Measurements from ENCODE around the gene OXER1.

Gene OXER1

GRCh38 chr2:42793334-42794270 lies 29.7 kb upstream of the OXER1 start:
- peaks cover 7% of the 10 kb centered on the region for H3K36me3 ChIP-seq (ENCODE audit: control insufficient read depth, insufficient read depth, low read length)
- H3K27ac ChIP-seq (ENCODE audit: low read depth, low read length, severe bottlenecking), result peak overlapping the region; percentile 89

DNA sequence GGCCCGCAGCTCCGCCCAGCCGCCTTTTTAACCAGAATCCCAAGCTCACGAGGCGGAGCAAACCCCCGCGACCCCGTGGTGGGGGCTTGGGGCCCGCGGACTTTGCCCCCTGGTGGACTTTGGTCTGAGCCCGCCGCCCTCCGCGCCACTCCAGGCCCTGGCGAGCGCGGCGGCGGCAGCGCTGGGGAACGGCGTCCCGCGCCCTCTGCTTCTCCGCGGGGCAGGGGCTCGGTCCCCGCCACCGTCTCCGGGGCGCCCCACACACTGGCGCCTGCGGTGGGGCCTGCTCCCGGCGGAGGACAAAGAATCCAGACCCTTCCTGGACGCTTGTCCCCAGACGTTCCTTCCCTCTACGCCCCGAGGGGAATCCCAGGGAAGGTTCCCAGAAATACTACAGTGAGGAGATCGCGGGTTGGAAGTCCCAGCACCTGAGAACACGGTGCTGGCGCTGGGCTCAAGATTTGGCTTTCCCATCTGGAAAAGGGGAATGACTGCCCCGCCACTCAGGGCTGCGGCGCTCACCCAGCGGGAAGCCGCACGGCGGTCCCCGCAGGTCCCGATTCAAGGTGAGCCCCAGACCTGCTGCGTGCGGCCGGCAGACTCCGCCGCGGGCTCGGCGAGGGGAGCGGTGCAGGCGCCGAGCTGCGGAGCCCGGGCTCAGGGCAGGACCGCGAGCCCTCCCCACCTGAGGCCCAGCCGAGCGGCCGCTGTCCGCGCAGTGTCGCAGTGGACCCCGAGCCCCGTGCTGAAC lies 28.8 kb upstream of the OXER1 start, which contains the start of gene HAAO:
HAAO (minus strand) TSS at position 1 of the 751 bp plus-strand sequence. CDS start 47 bp downstream, outside the sequence.
- Histone ChIP-seq H3K27ac (ENCODE audit: low read depth, low read length, severe bottlenecking) (peak within 1 kb of the TSS; percentile 89), H3K4me3 (ENCODE audit: extremely low read depth, insufficient read depth, low read length, poor library complexity, severe bottlenecking) (peak within 1 kb of the TSS; percentile 60), H3K9me3 (ENCODE audit: control insufficient read depth, low read length) (peaks cover 3% of the 10 kb centered on the region), H3K4me1 (ENCODE audit: control insufficient read depth, insufficient read depth, low read length, poor library complexity, severe bottlenecking) (peaks cover 21% of the 10 kb centered on the region), H3K36me3 (ENCODE audit: control insufficient read depth, insufficient read depth, low read length) (peaks cover 10% of the 10 kb centered on the region)
- WGBS, 2 experiments (ENCODE audit: insufficient coverage in 2 of 2), result 2% methylated on average over 54 to 71 of the region's 75 CpGs

More at GRCh38 chr2:42793334-42794270, 29.7 kb upstream of the OXER1 start:
- WGBS, 2 experiments (ENCODE audit: insufficient coverage in 2 of 2), result 13 to 23% methylated on average over 16 of the region's 22 CpGs
- H3K4me3 ChIP-seq (ENCODE audit: extremely low read depth, insufficient read depth, low read length, poor library complexity, severe bottlenecking), result peak overlapping the region; percentile 60
- peaks cover 3% of the 10 kb centered on the region for H3K9me3 ChIP-seq (ENCODE audit: control insufficient read depth, low read length)
- H3K4me1 ChIP-seq (ENCODE audit: control insufficient read depth, insufficient read depth, low read length, poor library complexity, severe bottlenecking), result peaks cover 21% of the 10 kb centered on the region

DNA sequence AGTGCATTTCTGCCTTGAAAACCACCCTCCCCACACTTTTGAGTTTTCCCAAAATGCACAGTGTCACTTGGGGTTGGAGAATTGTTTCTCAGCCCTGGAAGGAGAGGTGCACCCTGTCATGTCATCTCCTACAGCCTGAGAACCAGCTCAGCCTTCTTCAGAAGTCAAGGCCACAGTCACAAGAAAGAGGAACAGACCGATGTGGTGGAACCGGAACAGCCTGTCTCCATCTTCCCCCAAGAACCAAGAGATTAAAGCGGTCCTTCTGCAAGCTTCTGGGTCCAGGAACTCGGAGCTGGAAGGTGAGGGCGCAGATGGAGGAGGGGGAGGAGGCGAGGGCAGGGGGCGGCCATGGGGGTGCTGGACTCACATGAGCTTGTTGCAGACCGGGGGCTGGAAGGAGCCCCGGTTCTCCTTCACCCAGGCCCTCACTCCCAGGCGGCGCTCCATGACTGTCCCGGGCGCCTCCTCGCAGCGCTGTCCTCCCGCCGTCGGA lies 28.2 kb upstream of the OXER1 start:
- Histone ChIP-seq H3K4me3 (ENCODE audit: extremely low read depth, insufficient read depth, low read length, poor library complexity, severe bottlenecking) (peak overlapping the region; percentile 60), H3K4me1 (ENCODE audit: control insufficient read depth, insufficient read depth, low read length, poor library complexity, severe bottlenecking) (peaks cover 21% of the 10 kb centered on the region), H3K36me3 (ENCODE audit: control insufficient read depth, insufficient read depth, low read length) (peaks cover 13% of the 10 kb centered on the region), H3K9me3 (ENCODE audit: control insufficient read depth, low read length) (peaks cover 3% of the 10 kb centered on the region), H3K27ac (ENCODE audit: low read depth, low read length, severe bottlenecking) (peak overlapping the region; percentile 89)
- 10% methylated on average over 6 of the region's 18 CpGs; no CpG with 5 or more reads in 1 of the 2 experiments for WGBS, 2 experiments (ENCODE audit: insufficient coverage in 2 of 2)

DNA sequence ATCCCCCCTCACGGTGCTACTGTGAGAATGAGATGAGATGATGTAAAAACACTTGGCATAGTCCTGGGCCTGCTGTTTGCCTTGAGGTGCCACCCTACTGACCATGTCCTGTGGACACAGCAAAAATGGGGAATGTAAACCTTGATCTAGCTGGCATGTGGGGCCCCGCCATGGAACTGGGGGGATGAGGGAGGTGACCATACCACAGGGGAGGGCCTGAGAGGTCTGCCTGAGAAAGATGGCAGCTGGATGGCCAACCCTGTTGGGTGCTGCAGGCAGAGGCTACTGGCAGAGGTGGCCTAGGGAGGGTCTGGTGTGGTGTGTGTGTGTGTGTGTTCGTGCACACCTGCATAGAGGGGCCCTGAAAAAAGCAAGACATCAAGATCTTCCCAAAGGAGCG lies 27.7 kb upstream of the OXER1 start:
- Histone ChIP-seq H3K4me1 (ENCODE audit: control insufficient read depth, insufficient read depth, low read length, poor library complexity, severe bottlenecking) (peaks cover 21% of the 10 kb centered on the region), H3K4me3 (ENCODE audit: extremely low read depth, insufficient read depth, low read length, poor library complexity, severe bottlenecking) (peak overlapping the region; percentile 60), H3K27ac (ENCODE audit: low read depth, low read length, severe bottlenecking) (no peak overlapping the region), H3K36me3 (ENCODE audit: control insufficient read depth, insufficient read depth, low read length) (peaks cover 11% of the 10 kb centered on the region), H3K9me3 (ENCODE audit: control insufficient read depth, low read length) (peaks cover 3% of the 10 kb centered on the region)
- 67 to 93% methylated on average over 2 to 3 of the region's 4 CpGs for WGBS, 2 experiments (ENCODE audit: insufficient coverage in 2 of 2)

- 90% methylated on average over 2 of the region's 2 CpGs; no CpG with 5 or more reads in 1 of the 2 experiments for WGBS, 2 experiments (ENCODE audit: insufficient coverage in 2 of 2)
- no peaks in the 10 kb centered on the region for H3K9me3 ChIP-seq (ENCODE audit: control insufficient read depth, low read length)
- H3K27ac ChIP-seq (ENCODE audit: low read depth, low read length, severe bottlenecking), result no peak overlapping the region
- H3K4me1 ChIP-seq (ENCODE audit: control insufficient read depth, insufficient read depth, low read length, poor library complexity, severe bottlenecking), result peaks cover 14% of the 10 kb centered on the region
- H3K4me3 ChIP-seq (ENCODE audit: extremely low read depth, insufficient read depth, low read length, poor library complexity, severe bottlenecking), result no peak overlapping the region
- peaks cover 7% of the 10 kb centered on the region for H3K36me3 ChIP-seq (ENCODE audit: control insufficient read depth, insufficient read depth, low read length)
These were observed 25.8 kb upstream of the OXER1 start for GRCh38 chr2:42789751-42790150.

- WGBS, 2 experiments (ENCODE audit: insufficient coverage in 2 of 2), result 66 to 70% methylated on average over 4 of the region's 4 CpGs
- H3K36me3 ChIP-seq (ENCODE audit: control insufficient read depth, insufficient read depth, low read length), result peaks cover 9% of the 10 kb centered on the region
These were observed 24.9 kb upstream of the OXER1 start for GRCh38 chr2:42788882-42789281.

DNA sequence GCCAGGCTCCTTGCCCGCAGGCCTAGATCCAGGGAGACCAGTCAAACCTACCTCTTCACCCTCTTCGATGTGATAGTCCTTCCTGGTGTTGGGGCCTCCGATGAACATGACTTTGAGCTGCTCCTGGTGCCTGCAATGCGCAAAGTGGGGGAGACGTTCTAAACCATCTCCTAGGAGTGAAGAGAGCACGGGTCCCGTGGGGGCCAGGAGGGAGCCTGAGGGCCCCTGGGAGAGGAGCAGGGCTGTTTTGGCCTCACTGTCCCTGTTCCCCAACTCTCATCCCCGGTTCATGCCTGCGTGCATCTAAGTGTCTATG lies 24.5 kb upstream of the OXER1 start:
- 64 to 69% methylated on average over 7 to 9 of the region's 9 CpGs for WGBS, 2 experiments (ENCODE audit: insufficient coverage in 2 of 2)
- Histone ChIP-seq H3K36me3 (ENCODE audit: control insufficient read depth, insufficient read depth, low read length) (peaks cover 11% of the 10 kb centered on the region), H3K9me3 (ENCODE audit: control insufficient read depth, low read length) (no peaks in the 10 kb centered on the region), H3K4me1 (ENCODE audit: control insufficient read depth, insufficient read depth, low read length, poor library complexity, severe bottlenecking) (peaks cover 7% of the 10 kb centered on the region), H3K4me3 (ENCODE audit: extremely low read depth, insufficient read depth, low read length, poor library complexity, severe bottlenecking) (no peak overlapping the region), H3K27ac (ENCODE audit: low read depth, low read length, severe bottlenecking) (no peak overlapping the region)

More at GRCh38 chr2:42788882-42789281, 24.9 kb upstream of the OXER1 start:
- H3K4me3 ChIP-seq (ENCODE audit: extremely low read depth, insufficient read depth, low read length, poor library complexity, severe bottlenecking), result no peak overlapping the region
- H3K27ac ChIP-seq (ENCODE audit: low read depth, low read length, severe bottlenecking), result no peak overlapping the region
- H3K4me1 ChIP-seq (ENCODE audit: control insufficient read depth, insufficient read depth, low read length, poor library complexity, severe bottlenecking), result peaks cover 9% of the 10 kb centered on the region
- no peaks in the 10 kb centered on the region for H3K9me3 ChIP-seq (ENCODE audit: control insufficient read depth, low read length)

DNA sequence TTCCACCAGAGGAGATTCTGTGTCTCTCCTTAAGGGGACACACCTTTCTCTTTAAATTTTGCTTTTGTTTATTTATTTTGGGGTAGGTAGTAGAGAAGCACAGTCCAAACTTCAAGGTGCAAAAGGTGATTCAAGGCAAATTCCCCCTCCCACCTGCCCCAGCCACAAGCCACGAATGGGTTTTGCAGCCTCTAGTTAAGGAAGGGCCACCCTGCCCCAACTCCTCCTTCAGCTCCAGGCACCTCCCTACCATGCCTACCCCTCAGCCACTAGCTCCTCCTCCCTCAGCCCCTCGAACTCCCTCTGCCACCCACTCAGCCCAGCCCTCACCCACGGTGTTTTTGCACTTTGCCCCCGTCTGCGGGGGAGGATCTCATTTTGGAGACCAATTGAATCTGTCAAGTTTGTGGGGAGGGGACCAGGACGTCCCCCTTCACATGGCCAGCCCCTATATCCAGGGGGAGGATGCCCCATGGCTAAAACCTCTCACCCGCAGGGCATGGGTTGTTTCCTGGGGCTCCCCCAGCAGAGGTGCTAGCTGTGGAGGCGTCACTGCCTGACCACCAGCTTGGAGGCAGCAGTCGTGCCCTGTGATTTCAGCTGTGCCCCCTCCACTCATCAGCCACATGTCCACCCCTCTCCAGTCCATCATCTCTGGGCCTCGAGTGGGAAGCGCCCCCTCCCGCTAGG lies 24.0 kb upstream of the OXER1 start:
- Histone ChIP-seq H3K4me1 (ENCODE audit: control insufficient read depth, insufficient read depth, low read length, poor library complexity, severe bottlenecking) (peaks cover 7% of the 10 kb centered on the region), H3K27ac (ENCODE audit: low read depth, low read length, severe bottlenecking) (no peak overlapping the region), H3K9me3 (ENCODE audit: control insufficient read depth, low read length) (no peaks in the 10 kb centered on the region), H3K4me3 (ENCODE audit: extremely low read depth, insufficient read depth, low read length, poor library complexity, severe bottlenecking) (no peak overlapping the region), H3K36me3 (ENCODE audit: control insufficient read depth, insufficient read depth, low read length) (peaks cover 11% of the 10 kb centered on the region)
- WGBS, 2 experiments (ENCODE audit: insufficient coverage in 2 of 2), result 86% methylated on average over 6 to 7 of the region's 12 CpGs

DNA sequence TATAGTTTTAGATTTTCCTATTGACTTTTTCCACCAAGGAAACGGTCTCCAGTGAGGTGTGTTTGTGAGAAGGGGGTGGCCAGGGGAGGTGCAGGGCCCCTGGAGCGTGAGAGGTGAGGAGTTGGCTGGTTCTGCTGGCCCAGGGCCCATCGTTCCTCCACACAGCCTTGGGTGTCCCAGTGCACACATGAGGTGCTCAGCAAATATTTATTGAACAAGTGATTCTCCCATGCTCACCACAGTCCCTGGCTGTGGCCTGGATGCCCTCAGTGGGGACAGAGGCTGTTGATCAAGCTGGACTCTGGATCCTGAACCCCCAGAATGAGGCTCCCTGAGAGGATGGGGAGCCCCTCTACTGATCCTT lies 23.5 kb upstream of the OXER1 start:
- 83 to 100% methylated on average over 2 of the region's 3 CpGs for WGBS, 2 experiments (ENCODE audit: insufficient coverage in 2 of 2)
- Histone ChIP-seq H3K4me1 (ENCODE audit: control insufficient read depth, insufficient read depth, low read length, poor library complexity, severe bottlenecking) (peaks cover 7% of the 10 kb centered on the region), H3K36me3 (ENCODE audit: control insufficient read depth, insufficient read depth, low read length) (peaks cover 11% of the 10 kb centered on the region), H3K27ac (ENCODE audit: low read depth, low read length, severe bottlenecking) (no peak overlapping the region), H3K9me3 (ENCODE audit: control insufficient read depth, low read length) (no peaks in the 10 kb centered on the region), H3K4me3 (ENCODE audit: extremely low read depth, insufficient read depth, low read length, poor library complexity, severe bottlenecking) (no peak overlapping the region)

All from mesodermal cell (in vitro differentiated cells).